Right hindlimb (tissue), 1 donor: Measurements from ENCODE around the gene RGL3.
A peak's percentile ranks its signal among the peaks of the same experiment; 100 is the strongest.
"Not testable (repeated sequence)": the region's sequence is repeated elsewhere in the genome, so short reads cannot be mapped to it uniquely, and the experiment has no call there.

Source experiments
- DNase-seq: peaks from one replicate; pipeline ENCODE4 v3.0.0-alpha.2; 2018

RGL3 gene

DNA sequence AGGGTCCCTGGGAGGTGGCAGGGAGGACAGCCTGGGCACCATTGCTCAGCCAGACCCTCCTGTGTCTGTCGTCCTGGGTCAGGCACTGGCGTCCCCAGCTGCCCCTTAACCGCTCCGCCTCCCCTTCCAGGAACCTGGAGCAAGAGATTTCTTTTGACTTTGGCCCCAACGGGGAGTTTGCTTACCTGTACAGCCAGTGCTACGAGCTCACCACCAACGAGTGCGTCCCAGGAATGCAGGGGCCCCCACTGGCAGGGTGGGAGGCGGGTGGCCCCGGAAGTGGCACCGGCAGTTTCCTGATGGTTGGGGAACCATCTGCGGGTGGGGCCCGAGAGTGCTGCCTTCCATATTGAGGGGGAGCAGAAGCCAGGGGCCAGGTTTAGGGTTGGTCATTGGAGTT lies 29.3 kb upstream of the RGL3 start:
- no peak for DNase-seq

DNA sequence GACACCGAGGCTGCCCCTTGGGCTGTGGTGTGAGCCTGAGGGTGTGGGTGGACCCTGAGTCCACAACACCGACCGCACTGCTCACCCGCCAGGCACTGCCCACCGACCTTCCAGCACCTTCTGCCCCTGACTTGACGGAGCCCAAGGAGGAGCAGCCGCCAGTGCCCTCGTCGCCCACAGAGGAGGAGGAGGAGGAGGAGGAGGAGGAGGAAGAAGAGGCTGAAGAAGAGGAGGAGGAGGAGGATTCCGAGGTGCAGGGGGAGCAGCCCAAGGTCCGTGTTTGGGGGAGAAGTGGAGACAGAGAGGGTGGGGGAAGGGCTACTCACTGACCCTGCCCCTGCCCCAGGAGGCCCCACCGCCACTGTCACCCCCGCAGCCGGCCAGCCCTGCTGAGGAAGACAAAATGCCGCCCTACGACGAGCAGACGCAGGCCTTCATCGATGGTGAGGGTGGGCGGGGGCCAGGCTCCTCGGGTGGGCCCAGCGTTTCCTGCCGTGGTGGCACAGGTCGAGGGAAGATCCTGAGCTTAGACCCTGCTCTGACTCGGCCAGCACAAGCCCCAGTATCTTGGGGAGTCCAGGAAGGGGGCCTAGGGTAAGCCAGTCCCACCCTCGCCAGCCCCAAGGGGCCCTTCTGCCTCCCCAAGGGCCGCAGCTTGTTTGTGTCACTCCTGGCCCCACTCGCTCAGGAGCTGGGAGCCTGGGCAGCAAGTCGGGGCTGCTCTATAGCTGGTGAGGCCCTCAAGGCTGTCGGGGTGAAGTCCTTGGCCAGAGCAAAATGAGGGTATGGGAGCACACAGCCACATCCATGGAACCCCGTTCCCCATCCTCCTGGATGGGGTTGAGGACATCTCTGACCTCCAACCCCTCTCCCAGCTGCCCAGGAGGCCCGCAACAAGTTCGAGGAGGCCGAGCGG lies 28.5 kb upstream of the RGL3 start:
- DNase-seq, result no peak

DNA sequence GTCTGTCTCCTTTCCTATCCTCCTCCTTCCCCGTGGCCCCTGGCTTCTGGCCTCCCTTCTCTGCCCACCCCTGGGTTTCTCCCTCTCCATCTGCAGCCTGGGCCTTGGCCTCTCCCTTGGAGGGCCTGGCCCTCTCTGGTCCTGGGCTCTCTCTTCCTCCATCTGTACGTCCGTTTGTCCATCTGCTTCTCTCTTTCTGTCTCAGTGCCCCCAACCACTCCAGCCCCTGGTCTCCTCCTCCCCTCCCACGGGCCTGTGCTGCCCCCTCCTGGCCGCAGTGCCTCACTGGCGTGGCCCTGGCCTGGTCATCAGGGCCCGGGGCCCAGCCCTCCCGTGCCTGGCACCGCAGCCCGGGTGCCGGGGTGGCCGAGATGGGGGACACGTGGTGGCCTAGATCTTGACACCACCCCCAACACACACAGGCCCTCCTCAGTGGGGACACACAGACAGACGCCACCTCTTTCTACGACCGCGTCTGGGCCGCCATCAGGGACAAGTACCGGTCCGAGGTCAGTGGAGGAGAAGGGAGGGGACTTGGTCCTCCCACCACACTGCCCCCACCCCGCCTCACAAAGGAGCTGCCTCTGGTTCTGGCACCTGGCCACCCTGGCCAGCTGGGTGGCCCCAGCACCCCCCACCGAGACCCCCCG lies 27.7 kb upstream of the RGL3 start:
- DNase-seq, result peak; percentile 48

DNA sequence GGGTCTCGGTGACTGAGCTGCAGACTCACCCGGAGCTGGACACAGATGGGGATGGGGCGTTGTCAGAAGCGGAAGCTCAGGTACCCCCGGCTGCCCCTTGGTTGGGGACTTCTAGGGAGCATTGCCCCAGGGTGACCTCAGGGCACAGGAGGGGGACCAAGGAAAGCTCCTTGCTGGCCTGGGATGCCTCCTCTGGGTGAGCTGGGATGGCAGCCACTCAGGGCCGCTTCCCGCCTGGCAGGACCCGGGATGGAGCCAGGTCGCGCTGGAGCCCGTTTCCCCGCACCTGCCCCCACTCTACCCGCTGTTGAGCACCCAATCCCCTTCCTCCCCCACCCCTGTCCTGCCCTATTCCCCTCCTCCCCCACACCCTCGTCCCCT lies 27.1 kb upstream of the RGL3 start:
- no peak for DNase-seq

DNA sequence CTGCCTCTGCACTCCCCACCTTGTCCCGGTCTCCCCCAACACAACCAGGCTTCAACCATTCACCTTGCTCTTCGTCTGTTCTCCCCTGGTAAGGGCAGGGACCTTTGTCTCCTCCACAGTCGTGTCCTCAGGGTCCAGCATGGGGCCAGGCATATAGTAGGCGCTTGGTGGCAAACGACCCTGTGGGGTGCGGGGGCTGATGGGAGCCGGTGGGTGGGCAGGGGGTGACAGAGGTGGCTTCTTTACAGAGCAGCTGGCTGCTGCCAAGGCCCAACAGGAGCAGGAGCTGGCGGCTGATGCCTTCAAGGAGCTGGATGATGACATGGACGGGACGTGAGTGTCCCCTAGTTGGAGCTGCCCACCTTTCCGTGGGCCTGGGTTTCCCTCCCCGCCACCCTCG lies 26.0 kb upstream of the RGL3 start:
- no peak for DNase-seq

DNA sequence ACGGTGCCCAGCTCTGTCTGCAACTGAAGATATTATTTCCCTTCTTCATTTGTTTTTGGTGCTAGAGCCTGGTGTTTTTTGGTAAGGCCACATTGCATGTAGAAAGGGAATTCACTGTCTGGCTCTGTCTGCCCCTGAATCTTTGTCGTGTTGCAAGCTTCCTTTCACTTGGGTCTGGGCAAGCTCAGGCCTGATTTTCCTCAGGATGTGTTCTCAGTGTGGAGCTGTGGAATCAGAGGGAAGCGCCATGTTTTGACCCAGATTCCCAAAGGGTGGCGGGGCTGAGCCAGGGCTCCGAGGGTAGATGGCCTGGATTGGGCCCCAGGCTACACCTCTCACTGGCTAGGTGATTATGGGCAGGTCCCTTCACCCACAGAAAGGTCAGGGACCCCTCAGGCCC lies 24.9 kb upstream of the RGL3 start:
- DNase-seq, result no peak

DNA sequence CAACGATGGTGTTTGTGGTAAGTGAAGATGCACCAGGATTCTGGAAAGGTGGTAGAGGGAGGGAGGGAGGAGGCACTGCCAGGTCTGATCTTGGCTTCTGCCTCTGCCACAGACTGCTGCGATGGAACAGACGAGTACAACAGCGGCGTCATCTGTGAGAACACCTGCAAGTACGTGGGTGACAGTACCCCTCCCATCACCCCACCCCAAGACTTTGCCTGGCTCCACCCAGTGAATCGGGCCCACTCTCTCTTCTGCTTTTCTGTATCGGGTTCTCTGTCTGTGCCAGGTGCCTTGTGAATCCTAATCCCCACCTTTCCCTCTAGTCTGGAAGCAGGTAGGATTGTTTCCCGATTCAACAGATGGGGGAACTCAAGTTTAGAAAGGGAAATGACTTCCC lies 18.8 kb upstream of the RGL3 start:
- no peak for DNase-seq

DNA sequence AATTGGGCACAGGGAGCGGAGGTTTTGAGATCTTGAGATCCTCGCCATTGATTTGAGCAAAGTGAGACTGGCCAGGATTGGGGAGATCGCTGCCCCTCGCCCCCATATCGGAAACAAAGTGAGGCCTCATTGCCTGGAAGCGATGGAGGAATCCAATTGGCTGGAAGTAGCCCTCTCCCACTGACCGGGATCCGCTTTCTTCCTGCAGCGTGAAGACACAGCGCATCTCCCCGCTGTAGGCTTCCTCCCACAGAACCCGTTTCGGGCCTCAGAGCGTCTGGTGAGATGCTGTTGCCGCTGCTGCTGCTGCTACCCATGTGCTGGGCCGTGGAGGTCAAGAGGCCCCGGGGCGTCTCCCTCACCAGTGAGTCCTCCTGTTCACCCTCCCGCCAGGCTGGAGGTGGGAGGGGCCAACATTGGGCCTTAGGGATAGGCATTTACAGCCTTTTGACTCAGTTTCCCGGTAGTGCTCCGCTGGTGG lies 16.8 kb upstream of the RGL3 start:
- DNase-seq, result no peak

DNA sequence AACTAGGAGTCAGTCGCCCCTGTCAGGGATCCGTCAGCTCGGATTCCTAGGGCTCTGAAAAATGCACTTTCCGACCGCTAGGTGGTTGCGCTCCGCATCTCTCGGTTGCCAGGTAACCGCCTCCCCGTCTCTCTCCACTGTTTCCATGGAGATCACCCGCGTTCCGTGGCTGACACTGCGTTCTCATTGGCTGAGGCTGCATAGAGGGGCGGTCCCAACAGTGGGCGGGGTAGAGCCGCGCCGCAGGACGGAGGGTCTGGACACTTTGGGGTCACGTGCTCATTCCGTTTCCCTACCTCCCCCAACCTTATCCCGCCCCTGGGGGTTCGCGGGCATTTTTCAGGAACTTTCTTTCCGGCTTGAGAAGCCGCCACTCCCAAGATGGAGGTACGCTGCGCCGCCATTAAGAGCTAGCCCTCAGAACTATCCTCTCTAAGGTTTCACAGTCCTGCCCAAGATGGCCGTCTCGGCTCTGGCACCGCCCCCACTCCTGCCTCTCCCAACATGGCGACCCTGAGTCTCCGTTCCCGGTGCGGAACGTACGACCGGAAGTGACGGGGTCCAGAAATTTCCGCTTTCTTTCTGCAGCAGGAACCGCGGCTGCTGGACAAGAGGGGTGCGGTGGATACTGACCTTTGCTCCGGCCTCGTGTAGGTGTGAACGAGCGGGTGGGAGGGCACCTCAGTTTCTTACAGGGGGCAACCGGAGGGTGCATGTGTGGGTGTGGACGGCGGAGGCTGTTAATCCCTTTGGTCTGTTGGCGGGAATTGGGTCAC lies 16.1 kb upstream of the RGL3 start, which contains the start of the genes ODAD3 and PRKCSH:
Gene ODAD3, minus strand, starts transcription at position 65 of the 776 bp plus-strand sequence. CDS start 105 bp downstream, outside the sequence.
Gene PRKCSH, plus strand, starts transcription at position 579 of the 776 bp plus-strand sequence. CDS start 483 bp downstream, outside the sequence.
- DNase-seq, result peak; percentile 100

DNA sequence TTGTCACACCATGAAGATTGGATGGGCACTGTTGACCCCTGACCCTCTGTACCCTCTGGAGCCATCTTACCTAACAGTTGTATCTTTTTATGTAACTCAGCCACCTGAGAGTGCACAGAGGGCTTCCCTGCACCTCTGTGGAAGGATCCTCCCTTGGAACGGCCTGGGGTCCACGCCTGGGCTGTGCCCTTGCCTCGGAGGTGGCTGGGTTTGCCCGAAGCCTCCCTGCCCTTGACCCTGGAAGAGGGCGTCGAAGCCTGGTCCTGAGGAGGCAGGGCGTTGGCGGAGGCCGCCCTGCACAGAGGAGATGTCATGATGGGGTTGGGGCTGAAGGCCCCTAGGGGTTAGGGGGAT lies 15.6 kb upstream of the RGL3 start:
- no peak for DNase-seq

DNA sequence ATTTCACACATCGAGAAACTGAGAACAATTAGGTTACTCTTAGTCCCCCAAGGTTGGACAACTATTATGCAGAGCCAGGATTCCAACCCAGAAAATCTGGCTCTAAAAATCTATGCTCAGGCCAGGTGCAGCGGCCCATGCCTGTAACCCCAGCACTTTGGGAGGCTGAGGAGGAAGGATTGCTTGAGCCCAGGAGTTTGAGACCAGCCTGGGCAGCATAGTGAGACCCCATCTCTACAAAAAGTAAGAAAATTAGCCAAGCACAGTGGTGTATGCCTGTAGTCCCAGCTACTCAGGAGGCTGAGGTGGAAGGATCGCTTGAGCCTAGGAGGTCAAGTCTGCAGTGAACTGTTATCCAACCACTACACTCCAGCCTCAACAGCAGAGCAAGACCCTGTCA lies 14.4 kb upstream of the RGL3 start:
- DNase-seq, result not testable (repeated sequence)

DNA sequence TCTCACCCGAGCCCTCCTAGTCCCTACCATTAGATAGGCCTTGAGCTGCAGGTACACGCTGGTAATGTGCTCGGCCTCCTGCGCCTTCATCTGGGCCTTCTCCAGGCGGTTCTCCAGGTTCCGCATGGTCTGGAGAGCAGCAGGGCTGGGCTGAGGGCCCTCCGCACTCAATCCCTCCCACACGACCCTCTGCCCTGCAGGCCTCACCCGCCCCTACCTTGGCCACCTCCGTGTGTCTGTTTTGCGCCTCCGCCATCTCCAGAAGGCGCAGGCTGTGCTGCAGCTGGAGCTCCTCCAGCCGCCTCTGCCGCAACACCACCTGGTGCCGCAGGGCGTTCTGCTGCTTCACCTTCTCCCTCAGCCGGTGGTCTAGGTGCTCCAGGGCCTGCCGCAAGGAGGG lies 7.5 kb upstream of the RGL3 start:
- no peak for DNase-seq

DNA sequence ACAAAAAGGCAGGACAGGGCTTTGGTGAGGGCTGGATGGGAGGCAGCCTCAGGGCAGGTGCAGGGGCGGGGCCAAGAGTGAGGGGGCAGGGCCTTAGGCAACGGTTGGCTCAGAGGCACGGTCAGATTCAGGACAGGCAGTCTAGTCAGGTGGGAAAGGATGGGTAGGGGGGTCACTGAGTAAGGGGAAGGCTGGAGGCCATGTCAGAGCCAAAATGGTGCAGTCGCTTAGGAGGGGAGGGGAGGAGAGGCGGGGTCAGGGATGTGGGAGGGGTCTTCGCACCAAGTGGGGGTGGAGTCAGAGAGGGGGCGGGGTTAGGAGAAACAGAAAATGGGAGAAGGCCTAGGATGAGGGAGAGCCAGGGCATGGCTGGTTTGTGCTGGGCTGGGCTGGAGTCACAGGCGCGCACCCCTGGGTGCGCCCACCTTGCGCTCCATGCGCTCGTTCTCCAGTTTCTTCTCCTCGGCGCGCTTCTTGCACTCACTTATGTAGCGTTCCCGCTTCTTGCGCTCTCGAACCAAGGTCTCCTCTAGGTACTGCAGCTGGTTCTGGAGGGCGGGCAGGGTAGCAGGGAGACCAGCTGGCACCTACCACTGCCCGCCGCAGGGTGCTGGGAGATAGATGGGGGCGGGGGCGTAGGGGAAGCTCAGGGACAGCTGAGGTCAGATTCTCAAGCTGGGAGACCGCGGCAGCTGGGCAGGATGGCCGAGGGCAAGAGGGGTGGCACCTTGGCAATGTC lies 6.8 kb upstream of the RGL3 start:
- no peak for DNase-seq

DNA sequence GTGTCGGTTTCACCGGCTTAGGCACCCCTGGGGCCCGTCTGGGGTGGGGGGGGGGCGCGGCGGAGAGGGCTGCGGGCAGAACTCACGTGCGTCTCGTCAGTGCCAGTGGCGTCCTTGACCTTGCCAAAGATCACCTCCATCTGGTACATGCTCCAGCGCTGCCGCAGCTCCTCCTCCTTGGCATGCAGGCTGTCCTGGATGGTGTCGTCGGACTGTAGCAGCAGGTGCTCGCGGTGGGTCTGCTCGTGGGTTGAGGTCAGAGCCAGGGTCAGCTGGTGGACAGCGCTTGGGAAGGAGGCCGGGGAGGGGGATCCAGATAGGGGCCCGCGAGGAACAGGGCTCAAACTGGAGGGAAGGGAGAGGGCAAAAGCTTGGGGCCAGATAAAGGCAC lies 4.7 kb upstream of the RGL3 start:
- no peak for DNase-seq

DNA sequence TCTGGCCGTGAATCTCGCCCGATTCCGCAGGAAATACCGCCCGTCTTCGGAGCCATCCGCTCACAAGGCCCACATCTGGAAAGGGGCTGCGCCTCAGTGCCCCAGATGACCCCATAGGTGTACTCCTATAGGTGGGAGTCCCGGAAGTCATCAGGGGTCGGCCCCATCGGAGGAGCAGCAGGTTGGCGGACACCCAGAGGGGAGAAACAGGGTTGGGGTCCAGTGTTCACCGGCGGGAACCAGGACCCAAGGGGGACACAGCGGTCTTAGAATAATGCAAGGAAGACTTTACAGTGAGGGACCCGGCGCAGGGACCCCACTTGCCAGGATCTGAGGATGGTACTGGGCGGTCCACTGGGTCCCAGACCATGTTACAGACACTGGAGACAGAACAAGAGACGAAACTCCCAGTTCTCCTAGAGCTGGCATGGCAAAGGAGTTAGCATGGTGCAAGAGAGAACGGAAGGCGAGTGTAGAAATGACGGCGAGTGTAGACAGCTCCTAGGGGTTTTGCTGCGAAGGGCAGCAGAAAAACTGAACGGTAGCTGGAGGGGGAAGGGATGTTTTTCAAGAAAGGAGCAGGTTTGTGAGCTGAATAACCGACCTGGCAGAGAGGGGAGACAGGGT lies 4.2 kb upstream of the RGL3 start:
- DNase-seq, result no peak

DNA sequence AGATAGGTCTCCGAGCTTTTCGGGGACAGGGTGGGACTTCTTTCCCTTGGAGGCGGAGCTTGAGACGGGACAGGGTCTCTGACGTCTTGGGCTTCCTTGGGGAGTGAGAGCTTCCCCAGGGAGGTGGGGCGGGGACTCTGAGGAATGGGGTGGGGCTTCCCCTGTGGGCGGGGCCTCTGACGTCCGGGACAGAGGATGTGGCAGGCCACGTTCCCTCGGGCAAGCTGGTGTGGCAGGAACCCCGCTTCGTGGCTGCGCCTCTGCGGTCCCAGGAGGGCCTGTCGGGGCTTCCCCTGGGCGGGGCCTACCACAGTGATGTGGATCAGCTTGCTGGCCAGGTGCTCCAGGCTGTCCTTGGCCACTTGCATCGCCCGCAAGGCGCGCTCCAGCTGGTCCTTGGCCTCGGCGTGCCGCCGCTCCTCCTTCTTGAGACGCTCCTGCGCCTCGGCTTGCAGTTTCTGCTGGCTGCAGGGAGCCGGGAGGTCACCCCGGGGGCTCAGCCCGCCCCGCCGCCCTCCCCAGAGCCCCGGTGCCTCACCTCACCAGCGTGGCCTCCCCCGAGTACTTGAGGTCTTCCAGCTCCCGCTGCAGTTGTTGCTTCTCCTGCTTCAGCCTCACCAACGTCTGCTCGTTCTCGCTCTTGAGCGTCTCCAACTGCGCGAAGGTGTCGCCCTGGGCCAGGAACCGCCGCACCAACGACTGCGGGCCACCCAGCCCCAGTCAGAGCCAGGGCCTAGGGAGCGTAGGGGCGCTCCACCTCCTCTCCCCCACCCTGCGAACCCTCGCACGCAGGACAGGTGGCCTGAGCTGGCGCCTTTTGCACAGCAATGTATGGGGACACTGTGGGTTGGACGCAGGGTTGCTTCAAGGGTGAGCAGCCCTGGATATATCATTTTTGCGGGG lies 3.3 kb upstream of the RGL3 start:
- peak; percentile 66 for DNase-seq

DNA sequence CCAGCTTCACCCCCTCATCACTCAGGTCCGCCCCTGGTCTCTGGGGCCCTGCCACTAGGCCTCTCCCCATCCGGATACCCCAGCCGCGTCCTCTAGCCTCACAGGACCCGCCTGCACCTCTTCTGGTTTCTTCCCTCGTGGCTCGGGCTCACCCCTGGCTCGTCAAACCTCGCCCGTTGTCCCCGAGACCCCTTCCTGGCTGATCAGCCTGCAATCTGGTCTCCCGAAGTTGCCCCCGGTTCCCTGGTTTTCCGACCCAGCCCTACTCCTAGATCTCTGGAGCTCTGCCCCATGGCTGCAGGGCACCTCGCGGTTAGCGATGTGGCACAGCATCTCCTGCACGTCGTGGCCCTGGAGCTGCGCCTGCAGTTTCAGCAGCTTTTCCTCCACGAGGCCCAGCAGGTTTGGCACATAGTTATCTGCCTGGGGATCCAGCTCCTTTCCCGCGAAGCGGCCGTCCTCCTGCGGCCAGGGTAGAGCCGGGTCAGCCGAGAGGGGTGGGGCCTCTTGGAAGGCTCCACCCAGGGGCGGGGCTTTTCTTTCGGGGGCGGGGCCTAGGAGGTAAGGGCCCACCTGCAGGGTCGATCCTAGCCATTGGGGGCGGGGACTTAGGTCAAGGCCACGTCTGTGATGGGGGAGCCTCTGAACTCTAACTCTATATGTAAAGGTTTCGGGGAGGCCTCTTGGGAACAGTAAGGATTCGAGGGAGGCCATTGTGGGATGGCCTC lies 2.4 kb upstream of the RGL3 start:
- no peak for DNase-seq

DNA sequence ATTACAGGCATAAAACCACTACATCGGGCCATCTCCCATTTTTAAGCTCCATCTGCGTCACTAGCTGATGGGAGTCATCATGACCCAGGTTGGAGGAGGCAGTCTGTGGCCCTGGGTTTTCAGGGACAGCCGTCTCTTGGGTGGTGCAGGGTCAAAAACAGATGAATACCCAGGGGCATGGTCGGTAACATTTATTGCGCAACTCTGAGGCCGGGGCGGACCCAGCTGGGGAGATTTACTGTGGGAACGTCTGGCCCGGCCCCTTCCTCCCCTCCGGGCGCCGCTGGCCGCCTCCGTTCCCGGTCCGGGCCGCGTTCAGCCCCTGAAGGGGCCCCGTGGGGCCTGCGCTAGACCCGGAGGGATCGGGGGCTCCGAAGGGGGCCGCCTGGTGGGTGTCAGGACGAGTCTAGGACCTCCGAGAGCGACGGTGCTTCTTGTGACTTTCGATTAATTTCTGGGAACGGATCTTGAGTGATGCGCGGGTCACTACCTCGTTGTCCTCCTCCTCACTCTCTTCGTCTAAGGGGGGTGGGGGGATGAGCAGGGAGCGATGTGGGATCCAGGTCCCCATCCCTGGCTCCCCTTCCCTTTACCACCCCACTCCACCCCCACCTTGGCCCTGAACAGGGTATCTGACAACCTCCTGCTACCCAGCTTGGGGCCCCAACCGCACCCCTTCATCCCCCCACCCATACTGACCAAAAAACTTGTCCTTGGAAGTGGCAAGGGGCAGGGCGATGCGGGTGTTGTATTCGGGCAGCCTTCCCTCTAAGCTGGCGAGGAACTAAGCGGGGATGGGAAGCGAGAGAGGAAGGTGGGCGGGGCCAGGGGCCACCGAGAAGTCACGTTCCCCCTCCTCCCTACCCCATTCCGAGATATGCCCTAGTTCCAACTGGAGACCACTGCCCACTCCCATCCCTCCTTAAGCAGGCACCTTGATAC lies 1.6 kb upstream of the RGL3 start:
- no peak for DNase-seq

DNA sequence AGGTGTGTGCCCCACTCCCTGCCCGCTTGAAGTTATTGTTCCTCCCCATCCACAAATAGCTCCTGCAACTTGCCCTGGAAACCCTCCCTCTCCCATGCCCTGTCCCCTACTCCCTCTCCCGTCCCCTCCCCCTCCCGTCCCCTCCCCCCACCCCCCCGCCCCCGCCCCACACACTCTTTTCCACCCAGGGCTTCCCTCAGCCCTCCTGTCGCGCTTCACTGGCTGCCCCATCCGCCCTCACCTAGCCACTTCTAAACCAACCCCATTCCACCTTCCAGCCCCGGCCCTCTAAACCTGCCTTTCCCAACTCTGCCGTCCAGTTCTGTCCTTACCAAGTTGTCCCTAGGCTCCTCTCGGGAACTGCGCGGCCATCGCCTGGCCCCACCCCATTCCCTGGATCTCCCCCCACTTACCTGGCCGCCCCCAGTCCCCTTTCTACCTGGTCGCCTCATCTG lies 993 bp downstream of the RGL3 start:
- no peak for DNase-seq
